Natural killer cell treated with Interleukin-12 subunit alpha and Interleukin-12 subunit beta and Interleukin-15 and Interleukin-18, amount 100 ng/mL, for 72 hours (primary cell): ENCODE data around the gene GPS2. TPM values are rescaled to one million over a fixed set of nuclear protein-coding genes. Genes with fewer than 3 reads are reported as not detected.

Experiments
- ATAC-seq, 2 donors: fragments of 150-1000 bp; cut with Tn5 transposase in 1 of 2; sonication (Bioruptor Pico), chemical (Tn5 transposase) in 1 of 2; 2 replicates each; pipeline ENCODE4 v1.10.0; 2021
- DNase-seq: peaks from one replicate; pipeline ENCODE4 v3.0.0; 2022; ENCODE audit warnings: low spot score
- H3K27ac Mint-ChIP-seq, 2 donors: 1 replicate in 1 of 2; 2 replicates in 1 of 2; pipeline ENCODE4 v1.8.0; 2022; ENCODE audit warnings: mixed read lengths in 2 of 2, mild to moderate bottlenecking in 1 of 2, moderate library complexity in 1 of 2
- H3K27me3 Mint-ChIP-seq, 2 donors: 1 replicate in 1 of 2; 2 replicates in 1 of 2; pipeline ENCODE4 v1.8.0; 2022; ENCODE audit warnings: mixed read lengths in 2 of 2
- H3K36me3 Mint-ChIP-seq: one replicate; pipeline ENCODE4 v1.8.0; 2022; ENCODE audit warnings: mixed read lengths
- H3K4me1 Mint-ChIP-seq, 2 donors: 1 replicate in 1 of 2; 2 replicates in 1 of 2; pipeline ENCODE4 v1.8.0; 2022; ENCODE audit warnings: low read depth in 2 of 2, mixed read lengths in 2 of 2, mild to moderate bottlenecking in 1 of 2
- H3K4me3 Mint-ChIP-seq: one replicate; pipeline ENCODE4 v1.8.0; 2022; ENCODE audit warnings: mixed read lengths
- H3K9me3 Mint-ChIP-seq: 2 replicates; pipeline ENCODE4 v1.8.0; 2022; ENCODE audit warnings: mixed read lengths
- total RNA-seq, 2 donors: library from RNA; stranded (reverse); gene quantifications; one replicate each; pipeline ENCODE4 v1.2.3, GENCODE V29; 2022

Gene GPS2
- total RNA-seq, 2 donors from 2014 or later = 58.1 to 87.0 TPM

DNA sequence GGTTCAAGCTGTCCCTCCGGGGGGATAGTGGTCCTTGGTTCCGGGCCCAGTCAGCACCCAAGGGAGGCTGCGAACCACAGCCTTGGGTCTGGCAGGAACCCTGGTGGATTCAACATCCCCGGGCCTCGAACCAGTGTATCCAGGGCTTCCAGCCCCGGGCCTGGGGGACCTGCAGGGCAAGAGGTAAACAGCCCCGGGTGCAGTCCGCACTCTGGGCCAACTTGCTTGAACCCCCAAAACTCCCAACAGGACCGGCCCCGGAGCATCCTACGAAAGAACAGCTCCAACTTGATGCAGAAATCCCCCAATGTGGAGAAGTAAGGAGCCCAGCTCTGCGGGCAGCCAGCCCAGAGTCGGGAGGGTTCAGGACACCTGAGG is 15.5 kb upstream of the GPS2 start:
- H3K27me3 Mint-ChIP-seq = no peaks in the 10 kb centered on the region
- H3K4me1 Mint-ChIP-seq = peaks cover 36 to 38% of the 10 kb centered on the region in 2 donors
- no peaks in the 10 kb centered on the region for H3K9me3 Mint-ChIP-seq
- peak overlapping the region; percentile 96 for H3K4me3 Mint-ChIP-seq
- DNase-seq = no peak
- H3K36me3 Mint-ChIP-seq = no peaks in the 10 kb centered on the region
- ATAC-seq = no peak
- peak overlapping the region; percentile 95 to 98 for H3K27ac Mint-ChIP-seq

DNA sequence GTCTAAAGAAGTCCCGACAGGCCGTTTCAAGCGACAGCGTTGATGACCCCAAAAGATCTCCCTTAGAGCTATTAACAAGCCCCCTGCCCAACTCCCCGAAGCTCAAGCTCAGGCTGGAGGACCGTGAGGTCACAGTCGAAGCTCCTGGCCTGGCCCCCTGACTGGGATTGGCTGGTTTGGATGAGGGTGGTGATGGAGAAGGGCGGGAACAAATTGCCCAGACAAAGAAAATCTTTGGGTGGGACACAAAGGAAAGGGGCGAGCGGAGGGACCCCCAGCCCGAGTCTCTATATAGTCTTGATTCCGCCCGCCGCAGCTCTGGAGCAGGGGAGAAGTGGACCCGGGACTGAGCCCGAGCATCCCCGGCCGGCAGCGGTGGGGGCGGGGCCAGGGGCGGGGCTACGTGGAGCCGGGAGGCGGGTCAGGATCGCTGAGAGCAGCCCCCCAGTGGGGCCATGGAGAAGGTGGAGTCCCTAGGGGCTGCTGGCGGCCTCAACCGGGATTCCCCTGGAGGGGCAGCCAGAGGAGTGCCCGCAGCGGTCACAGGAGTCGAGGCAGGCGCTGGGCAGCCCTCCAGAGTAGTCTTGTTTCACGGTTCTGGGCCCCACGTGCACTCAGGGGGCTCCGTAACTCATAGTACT is 15.0 kb upstream of the GPS2 start:
- Mint-ChIP-seq H3K27ac (peak overlapping the region; percentile 95 to 98), H3K4me3 (peak overlapping the region; percentile 96), H3K4me1 (peaks cover 31 to 33% of the 10 kb centered on the region in 2 donors), H3K27me3 (no peaks in the 10 kb centered on the region), H3K36me3 (no peaks in the 10 kb centered on the region), H3K9me3 (no peaks in the 10 kb centered on the region)
- ATAC-seq = peak; percentile 75 to 81
- DNase-seq = peak; percentile 89

DNA sequence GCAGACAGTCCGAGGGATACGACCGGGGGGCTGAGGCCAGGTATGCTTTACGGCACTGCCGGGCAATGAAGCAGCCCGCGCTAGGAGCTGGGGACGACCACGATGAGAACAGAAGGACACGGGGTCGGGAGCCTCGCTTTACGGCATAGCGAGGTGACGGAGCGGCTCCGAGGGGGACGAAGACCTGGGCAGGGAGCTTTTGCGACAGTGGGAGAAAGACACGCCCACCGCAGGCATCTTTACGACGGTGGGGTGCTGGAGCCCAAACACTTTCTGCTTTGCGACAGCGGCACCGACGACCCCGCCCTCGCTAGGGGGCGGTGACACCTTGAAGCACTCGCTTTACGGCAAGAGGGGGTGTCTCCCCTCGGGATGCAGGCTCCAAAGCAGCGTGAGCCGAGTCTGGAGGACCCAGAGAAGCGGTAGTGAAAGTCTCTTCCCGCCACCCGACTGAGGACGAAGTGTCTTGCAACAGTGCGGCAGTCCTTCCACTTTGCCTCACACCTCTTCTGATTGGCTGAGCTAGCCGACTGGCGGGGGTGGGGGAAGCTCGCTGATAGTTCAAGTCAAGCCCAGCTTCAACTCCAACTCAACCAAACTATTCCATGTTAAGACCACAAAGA is 14.3 kb upstream of the GPS2 start:
- Mint-ChIP-seq H3K9me3 (no peaks in the 10 kb centered on the region), H3K27me3 (no peaks in the 10 kb centered on the region), H3K27ac (peak overlapping the region; percentile 95 to 98), H3K4me3 (peak overlapping the region; percentile 96), H3K36me3 (no peaks in the 10 kb centered on the region), H3K4me1 (peaks cover 30 to 33% of the 10 kb centered on the region in 2 donors)
- ATAC-seq (peak; percentile 83 to 84), DNase-seq (peak; percentile 99)

DNA sequence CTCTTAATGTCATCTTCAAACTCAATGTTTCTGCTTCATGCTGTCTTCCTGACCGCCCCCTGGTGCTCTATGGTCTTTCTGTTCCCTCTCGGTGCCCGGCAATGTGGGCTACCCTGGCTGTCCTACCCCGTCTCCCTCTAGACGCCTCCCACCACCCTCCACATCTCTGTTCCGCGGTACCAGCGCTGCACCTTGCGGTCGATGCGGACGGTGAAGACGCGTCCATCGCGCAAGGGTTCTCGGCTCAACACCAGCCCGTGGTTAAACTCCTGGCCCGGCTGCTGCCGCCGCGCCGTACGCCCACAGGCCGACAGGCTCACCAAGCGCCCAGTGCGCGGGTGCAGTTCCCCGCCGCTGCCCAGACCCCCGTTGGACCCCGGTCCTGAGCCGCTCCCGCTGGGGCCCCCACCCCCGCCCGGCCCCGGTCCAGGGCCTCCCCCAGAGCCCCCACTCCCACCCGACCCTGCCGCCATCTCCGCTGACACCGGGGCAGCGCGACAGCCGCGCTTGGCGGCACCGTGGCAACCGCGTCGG is 13.7 kb upstream of the GPS2 start, which contains the start of gene NEURL4:
NEURL4 (minus strand) TSS at position 496 of the 534 bp plus-strand sequence; CDS start at position 473, 23 bp downstream.
- H3K4me3 Mint-ChIP-seq = peak within 1 kb of the TSS; percentile 96
- H3K9me3 Mint-ChIP-seq = no peaks in the 10 kb centered on the region
- no peaks in the 10 kb centered on the region for H3K27me3 Mint-ChIP-seq
- peak within 1 kb of the TSS; percentile 95 to 98 for H3K27ac Mint-ChIP-seq
- ATAC-seq = peak in 1 of 2 donors; percentile 28
- H3K36me3 Mint-ChIP-seq = no peaks in the 10 kb centered on the region
- no peak for DNase-seq
- H3K4me1 Mint-ChIP-seq = peaks cover 30 to 33% of the 10 kb centered on the region in 2 donors

DNA sequence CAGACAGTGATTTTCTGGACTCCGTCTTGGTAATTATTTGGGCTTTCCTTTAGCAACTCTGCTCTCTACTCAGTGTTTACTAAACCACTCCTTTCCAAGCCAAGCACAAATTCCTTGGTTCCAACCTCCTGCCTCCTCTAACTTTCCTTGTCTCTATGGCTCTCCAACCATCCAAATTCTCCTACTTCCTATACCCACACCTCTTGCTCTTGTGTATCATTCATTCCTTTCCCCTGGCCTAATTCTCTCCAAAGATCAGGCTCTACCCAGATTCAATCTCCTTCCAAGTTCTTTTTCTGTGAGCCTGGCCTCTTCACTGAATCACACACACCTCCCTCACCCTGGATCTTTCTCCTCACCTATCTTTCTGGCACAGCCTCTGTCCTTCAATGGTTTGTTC is 12.8 kb upstream of the GPS2 start:
- Mint-ChIP-seq H3K9me3 (no peaks in the 10 kb centered on the region), H3K27ac (peak overlapping the region; percentile 95 to 98), H3K4me1 (peaks cover 27 to 29% of the 10 kb centered on the region in 2 donors), H3K36me3 (no peaks in the 10 kb centered on the region), H3K4me3 (peak overlapping the region; percentile 96), H3K27me3 (no peaks in the 10 kb centered on the region)
- no peak for ATAC-seq
- DNase-seq = no peak

DNA sequence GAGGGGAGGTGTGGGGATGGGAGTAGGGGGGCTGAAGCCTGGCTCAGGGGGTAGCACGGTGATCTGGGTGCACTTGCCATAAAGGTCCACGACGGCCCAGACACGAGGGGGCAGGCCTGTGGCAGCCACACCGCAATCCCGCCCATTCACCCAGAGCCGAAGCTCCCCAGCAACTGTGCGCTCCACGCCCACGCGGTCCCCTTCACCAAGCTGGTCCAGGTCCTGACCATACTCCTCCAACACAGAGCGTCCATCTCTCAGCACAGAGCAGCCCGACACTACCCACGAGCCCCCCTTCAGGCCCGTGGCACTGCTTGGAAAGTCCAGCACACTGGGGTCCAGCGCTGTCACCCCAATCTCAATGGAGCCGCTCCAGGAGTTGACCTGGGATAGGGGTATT is 12.3 kb upstream of the GPS2 start:
- Mint-ChIP-seq H3K4me3 (peak overlapping the region; percentile 96), H3K27ac (peak overlapping the region; percentile 95 to 98), H3K27me3 (no peaks in the 10 kb centered on the region), H3K36me3 (no peaks in the 10 kb centered on the region), H3K4me1 (peaks cover 24 to 26% of the 10 kb centered on the region in 2 donors), H3K9me3 (no peaks in the 10 kb centered on the region)
- ATAC-seq = no peak
- no peak for DNase-seq

DNA sequence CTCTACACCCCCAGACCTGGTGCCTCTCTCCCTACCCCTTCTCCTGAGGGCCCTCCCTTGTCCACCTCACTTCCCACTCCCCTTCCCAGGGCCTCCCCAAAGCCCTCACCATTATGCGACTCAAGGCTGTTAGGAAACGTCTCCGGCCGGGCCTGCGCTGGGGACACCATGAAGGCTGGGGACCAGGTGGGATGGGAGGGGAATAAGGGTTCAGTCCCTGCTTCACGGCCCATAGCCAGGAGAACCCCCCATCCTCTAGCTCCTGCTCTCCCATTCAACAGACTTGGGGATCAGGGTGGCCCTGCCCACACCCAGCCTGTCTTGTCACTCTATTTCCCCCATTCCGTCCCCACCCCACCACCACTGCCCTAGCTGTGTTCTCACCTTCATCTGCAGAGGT is 11.9 kb upstream of the GPS2 start:
- no peak for DNase-seq
- Mint-ChIP-seq H3K36me3 (no peaks in the 10 kb centered on the region), H3K4me1 (peaks cover 22 to 23% of the 10 kb centered on the region in 2 donors), H3K27me3 (no peaks in the 10 kb centered on the region), H3K27ac (no peak overlapping the region), H3K4me3 (no peak overlapping the region), H3K9me3 (no peaks in the 10 kb centered on the region)
- ATAC-seq = no peak

DNA sequence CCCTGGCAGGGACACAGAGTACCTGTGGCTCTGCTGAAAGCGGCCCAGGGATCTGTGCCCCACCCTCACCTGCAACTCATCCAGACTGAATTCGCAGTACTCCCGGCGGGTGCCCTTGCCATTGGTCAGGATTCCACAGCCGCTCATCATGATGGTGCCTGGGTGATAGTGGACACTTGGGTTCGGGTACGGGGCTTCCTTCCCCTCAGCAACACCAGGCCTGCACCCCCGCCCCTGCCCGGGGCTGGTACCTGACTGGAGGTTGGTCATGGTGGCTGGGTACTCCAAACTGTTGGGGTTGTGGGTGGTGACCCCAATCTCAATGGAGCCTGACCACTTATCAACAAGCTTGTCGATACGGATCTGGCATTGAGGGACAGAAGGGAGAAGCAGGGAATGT is 11.0 kb upstream of the GPS2 start:
- no peaks in the 10 kb centered on the region for H3K9me3 Mint-ChIP-seq
- DNase-seq (no peak), ATAC-seq (no peak)
- no peaks in the 10 kb centered on the region for H3K27me3 Mint-ChIP-seq
- H3K4me3 Mint-ChIP-seq = no peak overlapping the region
- H3K27ac Mint-ChIP-seq = no peak overlapping the region
- no peaks in the 10 kb centered on the region for H3K36me3 Mint-ChIP-seq
- H3K4me1 Mint-ChIP-seq = peaks cover 23 to 25% of the 10 kb centered on the region in 2 donors

DNA sequence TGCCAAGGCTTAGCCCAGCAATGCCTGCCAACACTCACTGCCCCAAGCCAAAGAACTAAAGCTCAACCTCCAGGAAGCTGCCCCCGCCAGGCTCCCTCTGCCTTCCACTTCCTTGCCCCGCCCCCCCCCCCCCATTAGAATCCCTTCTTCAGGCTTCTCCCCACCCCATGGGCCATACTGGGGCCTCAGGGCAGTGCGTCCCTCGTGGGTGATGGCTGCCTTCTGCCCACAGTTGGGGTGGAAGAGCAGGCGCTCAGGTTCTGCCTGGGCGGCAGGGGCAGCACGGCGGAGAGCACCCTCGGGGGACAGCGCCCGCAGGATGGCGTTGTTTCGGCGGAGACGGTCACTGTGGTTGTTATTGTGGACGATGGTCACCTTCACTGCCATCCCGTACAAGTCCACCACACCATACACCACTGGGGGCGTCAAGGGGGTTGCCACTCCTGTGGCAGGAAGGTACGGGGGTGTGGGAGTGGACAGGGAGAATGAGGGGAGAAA is 9.9 kb upstream of the GPS2 start:
- Mint-ChIP-seq H3K36me3 (no peaks in the 10 kb centered on the region), H3K4me3 (no peak overlapping the region), H3K27ac (no peak overlapping the region)

DNA sequence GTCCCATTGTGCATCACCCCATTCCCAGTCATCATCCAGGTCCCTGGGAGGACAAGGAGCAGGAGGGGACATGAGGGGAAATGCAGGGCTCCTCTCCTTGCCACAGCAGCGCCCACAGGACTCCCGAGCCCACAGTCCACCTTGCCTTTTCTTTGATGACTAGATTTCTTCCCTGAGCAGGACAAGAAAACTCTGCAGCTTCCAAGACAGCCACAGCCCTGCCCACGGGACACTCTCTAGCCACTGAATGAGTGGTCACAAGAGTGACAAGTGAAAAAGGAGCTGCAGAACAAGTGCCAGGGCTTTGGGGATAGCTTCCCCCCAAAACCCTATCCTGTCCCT is 9.2 kb upstream of the GPS2 start:
- no peak for ATAC-seq
- Mint-ChIP-seq H3K27ac (no peak overlapping the region), H3K27me3 (no peaks in the 10 kb centered on the region), H3K36me3 (no peaks in the 10 kb centered on the region), H3K9me3 (no peaks in the 10 kb centered on the region), H3K4me3 (no peak overlapping the region), H3K4me1 (peaks cover 14 to 20% of the 10 kb centered on the region in 2 donors)
- no peak for DNase-seq

More for the DNA sequence above, 9.9 kb upstream of the GPS2 start:
- ATAC-seq = no peak
- DNase-seq = no peak
- peaks cover 21 to 25% of the 10 kb centered on the region in 2 donors for H3K4me1 Mint-ChIP-seq
- no peaks in the 10 kb centered on the region for H3K9me3 Mint-ChIP-seq
- no peaks in the 10 kb centered on the region for H3K27me3 Mint-ChIP-seq

DNA sequence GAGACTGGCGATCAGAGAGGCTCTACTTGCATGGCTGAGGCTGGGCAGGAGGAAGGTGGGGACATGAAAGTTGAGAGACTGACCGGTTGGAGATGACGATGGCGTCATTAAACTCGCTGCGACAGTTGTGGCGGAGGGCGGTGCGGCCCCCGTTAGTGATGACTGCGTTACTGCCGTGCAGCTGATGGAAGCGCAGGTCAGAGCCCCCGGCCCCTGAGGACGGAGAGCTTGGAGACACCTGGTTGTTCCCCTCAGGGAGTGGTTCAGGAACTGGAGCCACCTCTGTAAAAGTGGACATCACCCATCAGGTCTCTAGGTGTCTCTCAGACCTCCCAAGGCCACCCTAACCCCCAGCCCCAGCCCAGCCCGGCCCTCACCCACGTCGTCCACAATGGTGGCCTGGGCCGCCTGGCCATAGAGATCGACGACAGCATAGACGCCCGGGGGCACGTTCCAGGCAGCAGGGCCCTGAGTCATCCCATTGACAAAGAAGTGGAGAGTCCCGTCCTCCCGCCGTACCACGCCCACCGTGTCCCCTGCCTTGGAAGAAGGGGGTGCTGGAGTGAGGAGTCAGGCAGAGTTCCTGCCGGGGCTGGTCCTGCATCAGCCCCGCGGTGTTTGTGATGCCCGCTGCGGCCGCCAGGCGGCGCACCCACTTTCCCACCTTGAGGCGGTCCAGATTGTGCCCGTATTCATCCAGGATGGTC is 8.7 kb upstream of the GPS2 start:
- Mint-ChIP-seq H3K27ac (no peak overlapping the region), H3K4me3 (no peak overlapping the region), H3K4me1 (peaks cover 13 to 20% of the 10 kb centered on the region in 2 donors), H3K9me3 (no peaks in the 10 kb centered on the region), H3K27me3 (no peaks in the 10 kb centered on the region), H3K36me3 (no peaks in the 10 kb centered on the region)
- ATAC-seq = peak in 1 of 2 donors; percentile 61
- DNase-seq = peak; percentile 73

DNA sequence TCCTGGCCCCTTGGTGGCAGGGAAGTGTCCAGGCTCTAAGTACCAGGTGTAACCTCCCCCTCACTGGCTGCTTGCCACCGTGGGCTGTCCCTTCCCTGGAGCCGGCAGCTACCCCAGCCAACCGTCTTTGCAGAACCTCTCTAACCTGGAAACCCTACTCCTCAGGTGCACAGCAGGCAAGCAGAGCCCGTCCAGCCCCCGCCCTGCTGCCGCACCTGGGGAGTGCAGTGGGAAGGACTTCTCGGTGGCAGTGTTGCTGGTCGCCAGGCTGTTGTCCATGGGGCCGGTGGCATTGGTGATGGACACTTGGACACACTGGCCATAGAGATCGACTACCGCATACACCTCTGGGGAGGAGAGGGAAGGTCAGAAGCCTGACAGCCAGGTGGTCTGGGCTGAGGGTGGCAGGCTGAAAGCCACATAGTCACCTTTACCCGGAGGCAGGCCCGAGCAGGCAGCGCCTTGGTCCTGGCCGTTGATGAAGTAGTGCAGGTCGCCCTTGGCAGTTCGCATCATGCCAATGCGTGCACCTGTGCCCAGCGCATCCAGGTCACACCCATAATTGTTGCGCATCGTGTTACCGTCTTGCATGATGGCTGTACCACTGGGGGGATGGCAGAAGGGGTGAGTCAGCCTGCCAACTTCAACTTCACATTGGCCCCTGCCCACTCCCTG is 7.5 kb upstream of the GPS2 start:
- DNase-seq = no peak
- no peak overlapping the region for H3K27ac Mint-ChIP-seq
- H3K4me3 Mint-ChIP-seq = no peak overlapping the region
- no peaks in the 10 kb centered on the region for H3K9me3 Mint-ChIP-seq
- no peak for ATAC-seq
- no peaks in the 10 kb centered on the region for H3K27me3 Mint-ChIP-seq
- H3K4me1 Mint-ChIP-seq = peaks cover 1 to 12% of the 10 kb centered on the region in 2 donors
- H3K36me3 Mint-ChIP-seq = no peaks in the 10 kb centered on the region

DNA sequence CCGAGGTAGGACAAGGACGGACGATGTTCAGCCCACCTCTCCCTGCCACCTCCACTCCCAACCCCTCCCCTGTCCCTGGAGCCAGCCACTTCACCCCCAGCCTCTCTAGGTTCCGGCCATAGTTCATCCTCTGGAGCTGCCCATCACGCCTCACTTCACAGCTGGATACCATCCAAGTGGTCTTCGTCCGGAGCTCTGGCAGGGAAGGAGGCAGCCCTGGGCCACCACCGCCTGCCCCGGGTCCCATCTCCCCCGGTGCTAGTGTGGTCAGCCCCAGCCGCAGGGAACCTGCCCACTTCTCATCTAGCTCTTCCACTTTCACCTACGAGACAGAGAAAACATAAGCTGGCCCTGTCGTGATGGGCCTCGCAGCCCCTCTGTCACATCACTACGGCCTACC is 6.3 kb upstream of the GPS2 start:
- Mint-ChIP-seq H3K9me3 (no peaks in the 10 kb centered on the region), H3K36me3 (no peaks in the 10 kb centered on the region), H3K27ac (no peak overlapping the region), H3K4me1 (peaks cover 2 to 8% of the 10 kb centered on the region in 2 donors), H3K27me3 (no peaks in the 10 kb centered on the region), H3K4me3 (no peak overlapping the region)
- ATAC-seq (no peak), DNase-seq (no peak)
